Globus pallidus (tissue), 1 donor: Measurements from ENCODE around the gene SCD.
A peak's percentile ranks its signal among the peaks of the same experiment; 100 is the strongest.
"Not testable (repeated sequence)": the region's sequence is repeated elsewhere in the genome, so short reads cannot be mapped to it uniquely, and the experiment has no call there.

ENCODE experiments used
- DNase-seq: peaks from one replicate; pipeline ENCODE4 v3.0.0-alpha.2; 2015; ENCODE audit warnings: low spot score

SCD gene

DNA sequence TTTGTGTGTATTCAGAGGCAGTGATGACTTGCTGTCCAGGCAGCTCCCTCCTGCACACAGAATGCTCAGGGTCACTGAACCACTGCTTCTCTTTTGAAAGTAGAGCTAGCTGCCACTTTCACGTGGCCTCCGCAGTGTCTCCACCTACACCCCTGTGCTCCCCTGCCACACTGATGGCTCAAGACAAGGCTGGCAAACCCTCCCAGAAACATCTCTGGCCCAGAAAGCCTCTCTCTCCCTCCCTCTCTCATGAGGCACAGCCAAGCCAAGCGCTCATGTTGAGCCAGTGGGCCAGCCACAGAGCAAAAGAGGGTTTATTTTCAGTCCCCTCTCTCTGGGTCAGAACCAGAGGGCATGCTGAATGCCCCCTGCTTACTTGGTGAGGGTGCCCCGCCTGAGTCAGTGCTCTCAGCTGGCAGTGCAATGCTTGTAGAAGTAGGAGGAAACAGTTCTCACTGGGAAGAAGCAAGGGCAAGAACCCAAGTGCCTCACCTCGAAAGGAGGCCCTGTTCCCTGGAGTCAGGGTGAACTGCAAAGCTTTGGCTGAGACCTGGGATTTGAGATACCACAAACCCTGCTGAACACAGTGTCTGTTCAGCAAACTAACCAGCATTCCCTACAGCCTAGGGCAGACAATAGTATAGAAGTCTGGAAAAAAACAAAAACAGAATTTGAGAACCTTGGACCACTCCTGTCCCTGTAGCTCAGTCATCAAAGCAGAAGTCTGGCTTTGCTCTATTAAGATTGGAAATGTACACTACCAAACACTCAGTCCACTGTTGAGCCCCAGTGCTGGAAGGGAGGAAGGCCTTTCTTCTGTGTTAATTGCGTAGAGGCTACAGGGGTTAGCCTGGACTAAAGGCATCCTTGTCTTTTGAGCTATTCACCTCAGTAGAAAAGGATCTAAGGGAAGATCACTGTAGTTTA is 15.8 kb downstream of the SCD start:
- peak; percentile 76 for DNase-seq

DNA sequence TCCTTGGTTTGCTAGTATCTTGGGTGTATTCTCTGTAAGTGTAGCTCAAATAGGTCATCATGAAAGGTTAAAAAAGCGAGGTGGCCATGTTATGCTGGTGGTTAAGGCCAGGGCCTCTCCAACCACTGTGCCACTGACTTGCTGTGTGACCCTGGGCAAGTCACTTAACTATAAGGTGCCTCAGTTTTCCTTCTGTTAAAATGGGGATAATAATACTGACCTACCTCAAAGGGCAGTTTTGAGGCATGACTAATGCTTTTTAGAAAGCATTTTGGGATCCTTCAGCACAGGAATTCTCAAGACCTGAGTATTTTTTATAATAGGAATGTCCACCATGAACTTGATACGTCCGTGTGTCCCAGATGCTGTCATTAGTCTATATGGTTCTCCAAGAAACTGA is 17.1 kb downstream of the SCD start:
- DNase-seq, result no peak

DNA sequence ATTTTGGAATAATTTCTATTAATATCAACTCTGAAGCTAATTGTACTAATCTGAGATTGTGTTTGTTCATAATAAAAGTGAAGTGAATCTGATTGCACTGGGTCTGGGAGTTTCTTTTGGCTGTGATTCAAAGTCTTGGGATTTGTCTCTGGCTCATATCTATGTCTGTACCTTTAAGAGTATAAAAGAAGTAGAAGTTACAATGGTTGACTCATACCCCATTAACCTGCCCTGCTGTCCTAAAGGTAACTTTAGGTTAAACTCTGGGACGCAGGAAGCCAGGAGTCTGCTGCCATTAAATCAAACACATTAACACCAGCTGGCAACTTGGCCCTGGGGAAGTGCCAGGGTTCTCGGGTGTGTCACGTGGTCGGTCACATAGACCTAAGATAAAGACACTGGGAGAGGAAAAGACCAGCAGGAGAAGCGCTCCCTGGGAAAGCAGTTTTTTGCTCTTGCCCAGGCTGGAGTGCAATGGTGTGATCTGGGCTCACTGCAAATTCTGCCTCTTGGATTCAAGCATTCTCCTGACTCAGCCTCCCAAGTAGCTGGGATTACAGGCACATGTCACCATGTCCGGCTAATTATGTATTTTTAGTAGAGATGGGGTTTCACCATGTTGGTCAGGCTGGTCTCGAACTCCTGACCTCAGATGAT is 17.8 kb downstream of the SCD start:
- DNase-seq, result peak; percentile 67

DNA sequence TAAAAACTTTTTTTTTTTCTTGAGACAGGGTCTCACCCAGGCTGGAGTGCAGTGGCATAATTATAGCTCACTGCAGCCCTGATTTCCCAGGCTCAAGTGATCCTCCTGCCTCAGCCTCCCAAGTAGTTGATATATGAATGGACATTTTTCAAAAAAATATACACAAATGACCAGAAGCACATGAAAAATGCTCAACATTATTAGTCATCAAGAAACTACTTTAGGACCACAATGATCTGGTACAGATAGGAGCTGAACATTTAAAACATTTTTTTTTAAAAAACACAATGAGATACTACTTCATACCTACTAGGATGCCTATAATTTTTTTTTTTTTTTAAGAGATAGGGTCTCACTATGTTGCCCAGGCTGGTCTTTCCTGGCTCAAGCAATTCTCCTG is 21.7 kb downstream of the SCD start:
- DNase-seq, result no peak

DNA sequence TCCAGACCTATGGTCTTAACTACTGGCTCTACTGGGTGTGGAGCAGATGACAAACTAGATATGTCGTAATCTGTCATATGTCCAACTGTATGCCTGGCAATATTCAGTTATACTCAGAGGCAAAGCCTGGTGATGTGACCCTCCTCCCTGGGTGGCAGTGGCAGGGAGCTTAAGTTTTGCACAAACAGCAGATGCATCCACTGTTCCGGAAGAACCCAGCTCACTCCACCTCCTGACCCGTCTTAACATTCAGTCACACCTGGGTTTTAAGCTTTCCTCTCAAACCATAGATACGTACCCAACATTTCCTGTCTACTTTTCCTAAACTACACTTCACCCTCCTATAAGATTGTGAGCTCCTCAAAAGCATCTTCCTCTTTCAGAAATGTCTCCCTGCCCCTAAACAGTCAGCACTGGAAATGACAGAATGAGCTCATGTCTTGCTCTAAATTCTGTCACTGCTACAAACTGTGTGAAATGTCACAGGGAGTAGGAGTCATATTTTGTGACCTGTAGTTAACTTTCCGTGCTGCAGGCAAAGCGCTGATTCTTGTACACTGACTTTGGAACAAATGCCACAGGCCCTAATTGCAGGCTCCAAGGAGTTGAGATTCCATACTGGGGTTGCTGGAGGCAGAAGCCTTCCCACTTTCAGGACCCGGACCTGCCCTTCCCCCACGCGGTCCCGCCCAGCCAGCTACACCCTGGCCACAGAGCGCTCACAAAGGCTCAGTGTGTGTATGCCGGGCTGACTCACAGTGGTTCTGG is 23.9 kb downstream of the SCD start:
- peak; percentile 92 for DNase-seq

DNA sequence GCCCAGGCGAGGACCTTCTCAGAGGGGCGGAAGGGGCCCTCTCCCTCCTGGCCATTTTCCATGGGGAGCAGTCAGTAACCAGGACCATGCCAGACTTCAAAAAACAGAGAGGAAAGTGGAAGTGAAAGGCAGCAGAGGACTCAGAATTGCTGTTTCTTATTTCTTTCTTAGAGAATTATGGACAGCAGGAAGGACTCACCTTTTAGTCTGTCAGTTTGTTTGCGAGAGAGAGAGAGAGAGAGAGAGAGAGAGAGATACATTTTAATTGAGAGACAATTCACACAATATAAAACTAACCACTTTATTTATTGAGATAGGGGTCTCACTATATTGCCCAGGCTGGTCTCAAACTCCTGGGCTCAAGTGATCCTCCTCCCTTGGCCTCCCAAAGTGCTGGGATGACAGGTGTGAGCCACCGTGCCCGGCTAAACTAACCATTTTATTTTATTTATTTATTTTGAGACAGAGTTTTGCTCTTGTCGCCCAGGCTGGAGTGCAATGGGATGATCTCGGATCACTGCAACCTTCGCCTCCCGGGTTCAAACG is 24.5 kb downstream of the SCD start:
- DNase-seq, result no peak

DNA sequence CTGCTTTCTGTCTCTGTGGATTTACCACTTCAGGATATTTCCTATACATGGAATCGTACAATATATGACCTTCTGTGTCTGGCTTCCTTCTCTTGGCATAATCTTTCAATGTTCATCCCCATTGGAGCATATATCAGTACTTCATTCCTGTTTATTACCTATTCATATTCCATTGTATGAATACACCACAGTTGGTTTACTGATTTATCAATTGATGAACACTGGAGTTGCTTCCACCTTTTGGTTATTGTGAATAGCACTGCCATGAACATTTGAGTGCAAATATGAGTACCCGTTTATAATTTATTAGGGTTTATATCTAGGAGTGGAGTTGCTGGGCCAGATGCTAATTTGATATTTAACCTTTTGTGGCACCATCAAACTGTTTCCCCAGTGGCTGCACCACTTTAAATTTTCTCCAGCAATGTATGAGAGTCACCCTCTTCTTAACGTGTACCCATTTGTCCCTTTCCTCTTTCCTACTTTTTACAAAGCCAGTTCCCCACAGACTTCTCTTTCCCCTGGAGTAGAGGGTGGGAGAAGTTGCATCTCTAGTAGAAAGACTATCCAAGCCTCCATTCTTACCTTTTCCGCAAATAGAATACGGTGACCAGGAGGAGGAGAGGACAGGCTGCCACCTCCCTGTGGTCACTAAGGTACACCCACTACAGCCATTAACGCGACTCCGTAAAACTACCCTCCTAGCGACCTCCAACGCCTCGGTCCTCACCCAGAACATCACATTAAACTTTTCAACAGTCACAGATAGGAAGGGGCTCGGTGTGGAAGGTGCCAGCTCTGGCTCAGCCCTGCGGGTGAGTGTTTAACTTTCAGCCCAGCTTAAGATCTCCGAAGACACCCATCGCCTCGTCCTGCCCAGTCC is 25.6 kb downstream of the SCD start:
- no peak for DNase-seq

DNA sequence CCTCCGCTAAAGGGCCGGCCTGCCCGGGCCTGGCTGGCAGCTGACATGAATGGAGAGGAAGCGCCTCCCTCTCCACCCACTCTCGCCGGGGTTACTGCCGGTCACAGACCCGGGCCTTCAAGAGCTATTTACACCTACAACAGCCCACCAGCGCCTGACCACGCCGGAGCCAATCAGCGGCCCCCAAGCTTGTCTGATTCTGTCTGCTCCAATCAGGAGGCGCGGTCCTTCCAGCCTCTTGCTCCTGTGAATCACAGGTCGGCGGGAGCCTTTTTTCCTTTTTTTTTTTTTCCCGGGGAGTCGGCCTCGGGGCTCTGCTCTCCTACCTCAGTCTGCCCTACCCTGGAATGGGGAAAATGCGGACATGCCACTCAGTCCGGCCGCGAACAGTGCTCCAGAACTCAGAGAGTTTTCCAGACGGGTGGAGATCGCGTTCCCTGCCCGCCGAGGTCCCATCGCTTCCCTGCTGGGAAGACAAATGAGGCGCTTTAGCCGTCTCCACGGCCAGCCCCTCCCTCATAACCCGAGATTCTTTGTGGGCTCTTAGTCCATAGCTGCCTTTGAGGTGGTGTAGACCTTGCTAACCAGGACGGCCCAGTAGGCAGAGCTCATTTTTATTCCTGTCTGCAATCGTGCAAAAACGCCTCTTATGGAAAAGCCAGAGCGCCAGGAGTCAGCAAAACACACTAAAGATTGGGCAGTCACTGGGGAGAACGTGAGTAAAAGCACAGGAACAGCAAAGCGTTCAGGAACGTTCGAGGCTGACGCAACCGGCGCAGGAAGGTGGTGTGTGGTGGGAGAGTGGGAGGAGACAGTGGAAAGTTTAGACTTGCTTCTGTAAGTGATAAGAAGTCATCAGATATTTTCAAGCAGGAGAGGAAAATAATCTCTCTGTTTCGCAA is 26.5 kb downstream of the SCD start:
- DNase-seq, result peak; percentile 99

DNA sequence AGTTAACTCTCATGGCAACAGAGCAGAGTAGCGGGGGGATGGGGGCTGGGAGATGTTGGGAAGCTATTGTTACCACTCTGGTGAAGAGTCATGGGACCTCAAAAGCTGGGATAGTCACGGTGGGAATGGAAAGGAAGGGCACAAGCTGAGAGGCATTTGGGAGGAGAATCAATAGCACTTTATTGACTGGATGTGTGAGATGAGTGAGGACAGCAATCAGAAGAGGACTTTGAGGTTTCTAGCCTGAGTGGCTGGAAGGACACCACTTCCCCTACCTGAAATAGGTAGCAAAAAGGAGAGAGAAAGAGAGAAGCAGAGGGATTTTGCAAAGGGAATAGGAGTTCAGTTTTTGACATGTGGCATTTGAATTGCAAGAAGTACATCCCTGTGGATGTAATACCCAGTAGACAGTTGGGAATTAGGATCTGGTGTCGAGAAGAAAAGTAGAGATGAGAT is 27.2 kb downstream of the SCD start:
- DNase-seq, result no peak

DNA sequence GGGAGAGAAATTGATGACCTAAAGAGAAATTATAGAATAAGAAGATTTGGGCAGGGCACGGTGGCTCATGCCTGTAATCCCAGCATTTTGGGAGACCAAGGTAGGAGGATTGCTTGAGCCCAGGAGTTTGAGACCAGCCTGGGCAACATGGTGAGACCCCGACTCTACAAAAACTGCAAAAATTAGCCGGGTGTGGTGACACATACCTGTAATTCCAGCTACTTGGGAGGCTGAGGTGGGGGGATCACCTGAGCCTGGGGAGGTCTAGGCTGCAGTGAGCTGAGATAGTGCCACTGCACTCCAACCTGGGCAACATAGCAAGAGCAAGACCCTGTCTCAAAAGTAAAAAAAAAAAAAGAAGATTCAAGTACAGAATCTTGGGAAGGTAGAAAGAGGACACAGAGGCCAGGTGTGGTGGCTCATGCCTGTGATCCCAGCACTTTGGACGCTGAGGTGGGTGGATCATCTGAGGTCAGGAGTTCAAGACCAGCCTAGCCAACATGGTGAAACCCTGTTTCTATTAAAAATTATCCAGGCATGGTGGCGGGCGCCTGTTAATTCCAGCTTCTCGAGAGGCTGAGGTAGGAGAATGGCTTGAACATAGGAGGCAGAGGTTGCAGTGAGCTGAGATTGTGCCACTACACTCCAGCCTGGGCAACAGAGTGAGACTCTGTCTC is 27.8 kb downstream of the SCD start:
- not testable (repeated sequence) for DNase-seq

DNA sequence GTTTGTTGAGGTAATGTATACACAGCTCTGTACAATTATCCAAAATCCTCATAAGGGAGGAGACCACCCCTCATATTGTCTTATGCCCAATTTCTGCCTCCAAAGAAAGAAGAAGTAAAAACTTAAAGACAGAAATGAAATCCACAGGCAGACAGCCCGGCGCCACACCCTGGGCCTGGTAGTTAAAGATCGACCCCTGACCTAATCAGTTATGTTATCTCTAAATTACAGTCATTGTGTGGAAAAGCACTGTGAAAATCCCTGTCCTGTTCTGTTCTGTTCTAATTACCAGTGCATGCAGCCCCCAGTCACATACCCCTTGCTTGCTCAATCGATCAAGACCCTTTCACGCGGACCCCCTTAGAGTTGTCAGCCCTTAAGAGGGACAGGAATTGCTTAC is 29.6 kb downstream of the SCD start:
- DNase-seq, result not testable (repeated sequence)

DNA sequence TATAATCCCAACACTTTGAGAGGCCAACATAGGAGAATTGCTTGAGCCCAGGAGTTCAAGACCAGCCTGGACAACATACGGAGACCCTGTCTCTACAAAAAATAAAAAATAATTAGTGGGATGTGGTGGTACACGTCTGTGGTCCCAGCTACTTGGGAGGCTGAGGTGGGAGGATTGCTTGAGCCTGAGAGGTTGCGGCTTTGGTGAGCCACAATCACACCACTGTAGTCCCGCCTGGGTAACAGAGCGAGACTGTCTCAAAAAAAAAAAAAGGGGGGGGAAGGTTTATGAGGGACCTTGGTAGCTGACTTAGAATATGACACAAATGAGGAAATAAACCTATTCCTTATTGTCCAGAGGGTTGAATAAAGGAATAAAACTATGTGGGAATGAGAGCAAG is 30.8 kb downstream of the SCD start:
- DNase-seq, result no peak

DNA sequence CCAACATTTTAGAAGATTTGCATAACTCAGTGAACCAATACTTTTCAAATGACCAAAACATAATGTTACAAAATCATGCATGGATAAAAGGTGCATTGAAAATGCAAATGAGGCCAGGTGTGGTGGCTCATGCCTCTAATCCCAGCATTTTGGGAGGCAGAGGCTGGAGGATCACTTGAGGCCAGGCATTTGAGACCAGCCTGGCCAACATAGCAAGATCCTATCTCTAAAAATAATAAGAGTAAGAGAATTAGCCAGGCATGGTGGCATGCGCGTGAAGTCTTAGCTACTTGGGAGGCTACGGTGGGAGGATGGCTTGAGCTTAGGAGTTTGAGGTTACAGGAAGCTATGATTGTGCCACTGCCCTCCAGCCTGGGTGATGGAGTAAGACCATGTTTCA is 33.4 kb downstream of the SCD start:
- DNase-seq, result no peak

DNA sequence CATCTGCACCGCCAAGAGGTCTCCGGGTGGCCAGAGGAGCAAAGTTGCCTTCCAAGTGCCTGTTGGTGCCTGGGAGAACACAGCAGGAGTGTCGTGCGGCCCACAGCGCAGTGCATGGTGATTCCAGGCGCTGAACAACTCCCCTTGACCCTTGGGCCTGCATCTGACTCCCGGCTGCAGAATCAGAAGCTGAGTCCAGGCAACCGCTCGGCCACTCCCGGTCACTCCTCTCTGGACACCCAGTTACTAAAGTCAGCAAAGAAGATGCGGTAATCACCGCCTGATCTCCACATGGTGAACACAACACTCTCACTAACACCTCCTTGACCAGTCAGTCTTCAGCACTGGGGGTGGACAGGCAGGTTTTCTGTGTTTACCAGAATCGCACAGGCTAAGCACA is 35.5 kb downstream of the SCD start:
- DNase-seq, result no peak

DNA sequence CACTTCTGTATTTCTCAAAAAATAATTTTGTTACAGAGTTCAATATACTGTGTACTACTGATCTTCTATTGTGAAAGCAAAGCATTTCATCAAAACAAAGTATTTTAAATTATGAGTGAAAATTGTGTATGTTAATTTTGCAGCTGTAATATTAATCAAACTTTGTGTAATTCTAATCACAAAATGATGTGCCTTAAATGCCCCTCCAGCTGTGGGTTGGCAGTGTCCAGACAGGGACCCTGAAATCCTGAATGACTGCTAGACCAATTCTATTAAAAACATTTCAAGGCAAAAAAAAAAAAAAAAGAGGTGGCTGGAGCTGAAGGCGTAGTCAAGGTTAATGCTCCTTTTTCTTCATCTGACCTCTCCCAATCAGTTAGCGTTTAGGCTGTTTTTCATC is 36.2 kb downstream of the SCD start:
- no peak for DNase-seq

DNA sequence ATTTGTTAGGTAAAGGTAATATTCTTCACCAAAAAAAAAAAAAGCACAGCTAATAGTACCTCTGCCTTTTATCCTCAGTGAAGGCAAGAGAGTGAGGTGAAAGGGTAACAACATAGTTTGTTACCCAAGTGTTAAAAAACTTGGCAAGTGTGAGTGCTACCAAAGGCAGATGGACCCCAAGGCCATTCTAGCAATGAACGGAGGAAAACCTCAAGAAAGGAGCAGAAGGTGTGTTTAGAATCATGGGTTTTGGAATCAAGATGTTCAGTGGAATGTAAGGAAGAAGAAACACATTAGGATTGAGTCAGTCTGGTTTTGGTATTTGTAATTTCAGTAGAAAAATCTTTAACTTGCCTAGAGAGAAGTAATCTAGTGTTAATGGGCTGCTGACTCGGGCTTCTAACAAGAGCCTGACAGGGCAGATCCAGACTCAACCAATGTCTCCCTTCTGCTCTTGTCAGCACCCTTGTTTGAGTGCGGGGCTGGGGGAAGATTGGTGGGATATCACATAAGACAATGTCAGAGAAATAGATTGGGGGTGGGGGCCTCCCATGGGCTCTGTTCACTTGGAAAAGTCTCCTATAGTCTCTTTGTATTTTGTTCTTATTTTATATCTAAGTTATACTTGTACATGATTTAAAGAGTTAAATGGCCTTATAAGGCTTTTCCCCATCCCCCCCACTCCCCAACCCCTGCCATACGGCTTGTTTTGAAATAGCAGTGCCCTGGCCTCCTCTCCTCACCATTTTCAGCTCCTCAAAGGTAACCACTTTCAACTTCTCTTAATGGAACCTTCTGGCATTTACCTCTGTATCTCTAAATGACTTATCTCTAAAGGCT is 44.4 kb downstream of the SCD start:
- no peak for DNase-seq

DNA sequence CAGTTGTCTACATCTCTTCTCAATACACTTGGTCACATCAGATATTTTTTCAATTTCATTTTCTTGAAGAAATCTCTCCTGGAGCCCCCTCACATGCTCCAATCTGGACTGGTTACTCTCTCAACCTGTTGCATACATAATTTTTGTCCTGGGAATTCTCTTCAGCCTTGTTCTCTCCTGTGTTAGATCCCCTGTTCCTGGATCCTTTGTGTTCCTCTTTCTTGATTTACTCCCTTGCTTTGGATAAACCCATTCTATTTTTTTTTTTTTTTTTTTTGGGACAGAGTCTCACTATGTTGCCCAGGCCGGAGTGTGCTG is 45.6 kb downstream of the SCD start:
- DNase-seq, result no peak

DNA sequence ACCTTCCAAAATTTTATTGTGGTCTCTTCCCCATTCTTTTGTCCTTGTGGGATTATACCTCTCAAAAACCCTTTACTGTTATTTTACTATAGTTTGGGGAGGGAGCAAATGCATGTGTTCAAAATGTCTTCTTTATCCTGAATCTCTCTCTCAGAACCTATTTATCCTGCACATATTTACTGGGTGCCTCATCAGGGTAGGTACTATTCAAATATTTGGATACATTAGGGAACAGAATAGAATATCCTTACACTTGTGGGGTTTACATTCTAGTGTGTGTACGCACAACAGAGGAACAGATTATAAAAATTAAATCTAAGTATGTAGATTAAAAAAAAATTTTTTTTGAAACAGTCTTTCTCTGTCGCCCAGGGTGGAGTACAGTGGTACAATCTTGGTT is 48.6 kb downstream of the SCD start:
- no peak for DNase-seq

DNA sequence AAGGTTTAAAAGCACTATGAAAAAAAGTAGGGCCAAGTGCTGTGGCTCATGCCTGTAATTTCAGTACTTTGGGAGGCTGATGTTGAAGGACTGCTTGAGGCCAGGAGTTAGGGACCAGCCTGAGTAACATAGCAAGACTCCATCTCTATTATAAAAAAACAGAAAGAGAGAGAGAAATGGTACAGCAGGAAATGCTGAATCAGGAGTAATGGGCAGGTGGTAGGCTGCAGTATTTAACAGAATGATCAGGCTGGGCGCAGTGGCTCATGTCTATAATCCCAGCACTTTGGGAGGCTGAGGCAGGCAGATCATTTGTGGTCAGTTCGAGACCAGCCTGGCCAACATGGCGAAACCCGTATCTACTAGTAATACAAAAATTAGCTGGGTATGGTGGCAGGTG is 49.6 kb downstream of the SCD start:
- DNase-seq, result no peak
